Measurements from ENCODE around the gene C2orf68.
"Not testable (repeated sequence)": the region's sequence is repeated elsewhere in the genome, so short reads cannot be mapped to it uniquely, and the experiment has no call there.

The C2orf68 gene

GRCh38 chr2:85659324-85659981, 47.6 kb upstream of the C2orf68 start:
- DNase-seq (ENCODE audit: low read depth in 1 of 2, low spot score in 1 of 2), result no peak
- Histone ChIP-seq H3K4me3 (replicated peaks; ENCODE audit: insufficient read depth, low read length) (no peak overlapping the region), H3K27me3 (ENCODE audit: insufficient read depth, poor library complexity, severe bottlenecking) (no peaks in the 10 kb centered on the region), H3K27ac (replicated peaks) (no peak overlapping the region)
- TF ChIP-seq CTCF (IDR thresholded peaks at IDR 0.05; ENCODE audit: insufficient read depth, low read length), result no peak
- TF ChIP-seq GABPA (IDR thresholded peaks at IDR 0.05; ENCODE audit: low read depth), result no peak
- no peak for TF ChIP-seq SPI1 (IDR thresholded peaks at IDR 0.05; ENCODE audit: borderline replicate concordance, low read depth)
- no peak for TF ChIP-seq POLR2AphosphoS5 (IDR thresholded peaks at IDR 0.05; ENCODE audit: low read depth)
- no peak for TF ChIP-seq REST (IDR thresholded peaks at IDR 0.05; ENCODE audit: insufficient replicate concordance, low read depth)

GRCh38 chr2:85657399-85657798, 45.5 kb upstream of the C2orf68 start:
- DNase-seq (ENCODE audit: low read depth in 1 of 2, low spot score in 1 of 2); H3K27ac ChIP-seq (replicated peaks); H3K4me3 ChIP-seq (replicated peaks; ENCODE audit: insufficient read depth, low read length); H3K27me3 ChIP-seq (ENCODE audit: insufficient read depth, poor library complexity, severe bottlenecking): not testable (repeated sequence)

- no peak overlapping the region for H3K27ac ChIP-seq (replicated peaks)
These were observed 44.6 kb upstream of the C2orf68 start for GRCh38 chr2:85656468-85656867.

More at GRCh38 chr2:85656468-85656867, 44.6 kb upstream of the C2orf68 start:
- H3K27me3 ChIP-seq (ENCODE audit: insufficient read depth, poor library complexity, severe bottlenecking), result no peaks in the 10 kb centered on the region
- no peak overlapping the region for H3K4me3 ChIP-seq (replicated peaks; ENCODE audit: insufficient read depth, low read length)
- DNase-seq (ENCODE audit: low read depth in 1 of 2, low spot score in 1 of 2), result no peak
- TF ChIP-seq REST (IDR thresholded peaks at IDR 0.05; ENCODE audit: insufficient replicate concordance, low read depth) (no peak), POLR2AphosphoS5 (IDR thresholded peaks at IDR 0.05; ENCODE audit: low read depth) (no peak), GABPA (IDR thresholded peaks at IDR 0.05; ENCODE audit: low read depth) (no peak), SPI1 (IDR thresholded peaks at IDR 0.05; ENCODE audit: borderline replicate concordance, low read depth) (no peak), CTCF (IDR thresholded peaks at IDR 0.05; ENCODE audit: insufficient read depth, low read length) (no peak)

All from HL-60 (cell line).